COLO668 (cell line): ENCODE results near the gene FMN1.
"Not testable (repeated sequence)": the region's sequence is repeated elsewhere in the genome, so short reads cannot be mapped to it uniquely, and the experiment has no call there.

Experiments used
- DNase-seq: peaks from one replicate; lab custom pipeline; 2025; ENCODE audit not compliant: unreplicated experiment; lab: John Stamatoyannopoulos, UW

Gene FMN1

DNA sequence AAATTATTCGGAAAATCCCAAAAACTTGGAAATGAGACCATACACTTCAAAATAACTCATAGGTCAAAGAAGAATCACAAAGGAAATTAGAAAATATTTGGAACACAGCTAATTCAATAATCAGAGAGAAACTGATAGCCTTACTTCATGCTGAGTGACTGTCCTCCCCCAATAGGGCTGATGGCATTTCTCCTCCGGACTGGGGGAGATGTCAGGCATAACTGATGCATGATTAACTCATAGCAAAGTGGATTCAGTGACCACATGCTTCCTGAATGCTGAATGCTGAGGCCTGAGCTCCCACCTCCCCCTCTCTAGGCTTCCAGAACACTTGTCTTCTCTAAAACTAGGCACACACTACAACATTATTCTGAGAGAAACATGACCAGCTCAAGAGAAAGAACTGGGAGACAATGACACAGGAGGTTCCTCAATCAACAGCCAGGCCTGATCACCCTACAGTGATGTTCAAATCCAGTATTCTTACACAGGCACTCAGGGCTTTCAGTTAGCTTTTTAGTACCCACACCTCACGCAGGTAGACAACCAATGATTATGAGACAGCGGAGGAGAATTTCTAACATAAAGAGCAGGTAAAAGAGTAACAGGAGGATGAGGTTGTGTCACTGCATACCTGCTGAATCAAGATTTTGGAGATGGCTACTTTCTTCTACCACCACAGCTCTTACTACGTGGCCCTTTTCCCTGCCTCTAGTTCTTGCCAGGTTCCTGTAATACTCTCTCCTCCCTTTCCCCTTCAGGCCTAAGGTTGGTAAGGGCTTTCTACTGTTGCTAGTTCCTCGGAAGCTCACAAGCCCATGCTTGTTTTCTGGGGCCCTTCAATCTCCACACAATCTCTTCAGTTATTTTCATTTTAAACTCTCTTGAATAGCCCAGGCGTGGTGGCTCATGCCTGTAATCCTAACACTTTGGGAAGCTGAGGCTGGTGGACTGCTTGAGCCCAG lies 96.1 kb downstream of the FMN1 start:
- no peak for DNase-seq

DNA sequence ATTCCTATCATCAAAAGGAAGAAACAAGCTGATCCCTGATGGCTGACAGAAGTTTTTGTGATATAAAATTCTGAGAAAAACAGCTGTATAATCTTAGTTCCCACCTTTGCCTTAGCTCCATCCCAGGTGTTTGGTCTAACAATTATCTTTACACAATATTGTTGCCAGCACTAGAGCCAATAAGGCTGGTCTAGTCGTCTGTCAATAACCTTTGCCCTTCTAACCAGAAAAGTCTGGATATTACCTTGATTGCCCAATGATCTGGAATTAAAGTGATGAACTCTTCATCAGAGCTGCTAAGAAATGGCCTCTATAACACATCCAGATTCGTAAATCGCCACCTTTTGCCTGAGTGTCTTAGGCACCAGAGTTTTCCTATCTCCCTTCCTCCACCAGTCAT lies 98.4 kb downstream of the FMN1 start:
- DNase-seq = no peak

DNA sequence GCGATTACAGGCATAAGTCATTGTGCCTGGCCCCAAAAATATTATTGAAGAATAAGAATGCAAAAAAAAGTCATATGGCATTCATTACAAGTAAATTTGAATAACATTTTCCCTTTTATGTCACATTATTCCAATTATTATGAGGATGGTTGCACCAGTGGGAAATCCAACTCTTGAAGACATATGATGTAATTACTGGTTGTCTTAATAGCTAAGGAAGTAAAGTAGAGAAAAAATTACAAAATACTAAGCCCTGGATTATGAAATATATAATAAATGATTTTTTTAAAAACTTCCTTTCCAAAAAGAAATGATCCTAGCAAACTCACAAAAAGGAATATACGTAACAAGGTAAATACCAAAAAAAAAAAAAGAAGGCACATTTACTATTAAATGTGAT lies 98.9 kb downstream of the FMN1 start:
- DNase-seq = no peak

DNA sequence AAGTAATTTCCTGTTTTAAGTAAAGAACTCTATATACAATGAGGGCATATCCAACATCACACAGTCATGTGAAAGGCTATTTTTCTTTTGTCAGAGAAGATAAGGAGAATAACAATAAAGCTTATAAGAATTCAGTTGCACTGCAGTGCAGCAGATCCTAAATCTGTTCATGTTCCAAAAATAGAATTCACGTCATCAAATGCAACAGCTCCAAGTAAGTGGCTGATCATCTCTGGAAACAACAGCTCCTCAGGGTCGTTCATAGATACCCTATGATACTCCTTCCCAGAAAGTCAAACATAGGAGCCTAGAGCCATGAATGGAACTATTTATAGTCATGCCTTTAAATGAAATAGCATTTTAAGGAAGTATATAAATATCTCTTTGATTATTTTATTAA lies 100.2 kb downstream of the FMN1 start:
- DNase-seq = no peak

DNA sequence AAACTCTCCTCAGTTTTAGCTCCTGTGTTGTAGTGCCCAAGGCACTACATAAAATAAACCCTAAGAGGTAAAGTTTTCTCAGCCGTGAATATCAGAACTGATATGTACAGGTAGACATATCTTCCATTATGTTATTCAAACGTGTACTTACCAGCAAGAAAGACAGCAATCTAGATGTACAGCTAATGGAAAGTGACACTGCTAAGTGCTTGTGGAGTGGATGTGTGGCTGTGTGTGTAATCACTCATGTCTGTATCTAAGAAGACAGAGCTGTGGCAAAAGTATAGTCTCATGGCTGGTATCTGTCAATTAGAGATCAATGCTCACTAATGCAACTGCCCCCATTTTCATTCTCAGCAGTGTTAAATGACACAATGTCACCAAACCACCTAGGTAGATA lies 101.3 kb downstream of the FMN1 start:
- no peak for DNase-seq

DNA sequence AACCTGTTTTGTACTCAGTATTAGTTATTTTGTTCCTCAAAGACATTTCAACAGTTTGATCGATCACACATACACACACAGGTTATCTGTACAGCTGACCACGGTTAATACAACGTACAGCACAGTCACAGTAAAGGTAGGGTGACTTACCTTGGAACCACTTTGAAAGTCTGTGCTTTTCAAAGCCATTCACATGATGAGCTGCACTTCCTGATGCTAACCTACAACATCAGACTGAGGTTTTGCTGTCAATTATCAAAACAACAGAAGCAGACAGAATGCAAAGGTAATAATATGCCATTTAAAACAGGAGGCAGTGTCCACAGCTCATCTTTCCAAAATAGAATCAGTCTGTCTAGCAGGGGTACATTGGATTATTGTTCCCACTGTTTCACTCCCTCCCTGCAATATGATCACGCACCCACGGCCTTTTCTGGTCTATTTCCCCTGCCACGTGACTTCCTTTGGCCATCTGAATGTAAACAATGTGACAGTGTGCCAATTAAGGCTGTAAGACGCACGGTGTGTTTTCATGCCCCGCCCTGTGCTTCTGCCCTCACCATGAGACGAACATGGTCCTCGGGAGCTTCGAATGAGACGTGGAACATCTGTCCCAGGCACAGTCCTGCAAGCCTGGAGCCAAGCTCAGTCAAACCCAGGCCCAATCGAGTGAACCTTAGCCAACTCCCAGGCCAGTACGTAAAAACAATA lies 102.4 kb downstream of the FMN1 start:
- DNase-seq = peak; percentile 27

DNA sequence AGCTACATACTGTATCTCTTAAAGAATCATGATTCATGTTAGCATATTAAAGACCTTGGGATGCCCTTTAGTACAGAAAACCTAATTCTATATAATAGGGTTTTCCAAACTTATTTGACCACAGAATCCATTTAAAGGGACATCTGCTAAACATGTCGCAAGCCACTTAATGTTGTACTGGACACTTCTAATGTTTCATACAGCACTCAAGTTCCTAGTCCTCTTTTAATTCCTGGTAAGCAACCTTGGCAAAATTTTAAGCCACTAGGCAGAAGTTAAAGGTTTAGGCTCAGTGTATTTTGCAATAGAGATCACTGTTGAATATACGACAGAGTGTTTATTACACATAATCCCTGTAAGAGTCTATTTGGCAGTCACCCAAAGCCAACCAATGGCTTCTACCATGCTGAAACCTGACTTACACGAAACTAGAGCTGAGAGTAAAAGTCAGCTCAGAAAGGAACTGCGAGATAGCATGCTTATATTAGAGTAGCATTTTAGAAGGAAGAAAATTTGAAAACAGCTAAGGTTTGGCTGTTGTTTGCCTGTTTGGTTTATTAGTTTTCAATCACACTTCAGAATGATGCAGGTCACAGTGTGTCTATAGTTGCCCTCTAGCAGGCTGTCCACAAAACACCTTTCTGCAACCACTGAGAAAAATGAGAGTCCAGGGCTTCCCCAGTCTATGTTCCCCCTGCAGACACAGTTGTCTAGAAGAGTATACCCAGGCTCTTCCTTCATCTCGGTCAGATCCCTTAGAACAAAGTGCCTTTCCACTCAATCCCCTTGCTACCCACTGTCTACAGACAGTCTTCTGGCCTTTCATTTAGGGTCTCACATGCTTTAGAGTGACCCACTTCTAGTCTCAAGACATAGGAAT lies 104.4 kb downstream of the FMN1 start:
- DNase-seq = peak; percentile 6

DNA sequence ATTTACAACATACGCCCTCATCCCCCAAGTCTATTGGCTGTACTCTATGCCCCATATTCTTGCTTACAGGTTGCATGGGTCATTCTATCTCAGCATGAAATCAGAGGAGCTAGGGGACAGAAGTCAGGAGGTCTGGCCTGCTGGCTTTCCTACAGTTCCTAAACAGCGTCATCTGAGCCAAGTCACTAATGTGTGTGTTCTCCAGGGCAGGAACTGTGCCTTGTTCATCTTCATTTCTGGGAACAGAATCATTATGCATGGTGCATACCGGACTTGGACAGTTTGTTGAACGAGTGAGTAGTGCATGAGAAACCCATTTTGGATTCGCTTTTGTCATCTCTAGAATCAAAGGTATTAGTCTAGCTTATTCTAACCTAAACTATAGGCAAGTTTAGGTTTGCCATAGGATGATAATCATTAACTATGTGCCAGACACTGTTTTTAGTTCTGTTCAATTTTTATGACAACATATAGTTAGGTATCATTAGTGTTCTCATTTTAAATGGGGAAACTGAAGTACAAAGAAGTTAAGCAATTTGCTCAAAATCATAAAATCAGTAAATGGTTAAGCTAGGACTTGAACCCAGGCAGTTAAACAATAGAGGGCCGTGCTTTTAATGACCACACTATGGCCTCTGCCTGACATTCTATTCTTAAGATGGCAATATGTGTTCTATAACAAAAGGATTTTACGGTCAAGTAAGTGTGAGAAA lies 105.2 kb downstream of the FMN1 start:
- DNase-seq = no peak

DNA sequence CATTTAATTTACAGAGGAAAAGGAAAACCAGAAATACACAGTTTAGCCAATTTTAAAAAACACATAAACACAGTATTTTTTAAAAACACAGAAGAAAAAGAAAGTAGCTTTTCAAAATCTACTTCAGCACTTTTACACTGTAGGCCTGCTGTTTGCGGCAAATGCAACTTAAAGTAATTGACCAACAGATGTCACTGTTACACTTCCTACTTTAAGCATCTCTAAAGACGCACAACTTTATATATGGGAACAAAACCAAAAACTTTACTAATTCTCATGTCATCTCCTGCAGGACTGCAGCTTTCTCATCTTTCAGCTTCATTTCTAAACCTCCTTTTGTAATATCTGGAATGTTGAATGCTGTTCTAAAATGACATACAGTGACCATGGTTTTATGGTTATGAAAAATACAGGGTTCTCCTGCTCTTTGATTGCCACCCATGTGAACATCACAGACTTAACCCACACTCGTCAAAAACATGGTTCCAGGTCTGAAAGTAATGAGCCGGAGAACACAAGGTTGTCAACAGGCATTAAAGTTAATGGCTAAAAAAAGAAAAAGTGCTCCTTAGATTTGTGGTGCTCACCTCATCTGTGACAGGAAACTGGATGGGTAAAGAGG lies 107.9 kb downstream of the FMN1 start:
- no peak for DNase-seq

DNA sequence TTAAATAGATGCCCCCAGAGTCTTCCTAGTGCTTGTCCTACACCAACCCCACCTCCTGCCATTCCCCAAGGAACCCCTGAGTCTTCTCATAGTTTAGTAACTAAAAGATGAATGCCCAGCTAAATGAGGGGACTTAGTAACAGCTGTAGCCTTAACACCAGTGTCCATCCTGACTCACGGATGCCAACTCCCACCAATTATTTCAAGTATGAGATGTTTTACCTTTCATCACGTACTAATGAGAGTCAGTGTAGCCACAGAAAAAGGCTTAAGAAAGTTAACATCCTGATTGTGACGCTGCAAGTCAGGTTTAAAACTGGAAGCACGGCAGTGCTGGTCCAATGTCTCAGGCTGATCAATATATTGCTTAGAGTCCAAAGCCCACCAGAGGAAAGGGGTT lies 109.9 kb downstream of the FMN1 start:
- no peak for DNase-seq

DNA sequence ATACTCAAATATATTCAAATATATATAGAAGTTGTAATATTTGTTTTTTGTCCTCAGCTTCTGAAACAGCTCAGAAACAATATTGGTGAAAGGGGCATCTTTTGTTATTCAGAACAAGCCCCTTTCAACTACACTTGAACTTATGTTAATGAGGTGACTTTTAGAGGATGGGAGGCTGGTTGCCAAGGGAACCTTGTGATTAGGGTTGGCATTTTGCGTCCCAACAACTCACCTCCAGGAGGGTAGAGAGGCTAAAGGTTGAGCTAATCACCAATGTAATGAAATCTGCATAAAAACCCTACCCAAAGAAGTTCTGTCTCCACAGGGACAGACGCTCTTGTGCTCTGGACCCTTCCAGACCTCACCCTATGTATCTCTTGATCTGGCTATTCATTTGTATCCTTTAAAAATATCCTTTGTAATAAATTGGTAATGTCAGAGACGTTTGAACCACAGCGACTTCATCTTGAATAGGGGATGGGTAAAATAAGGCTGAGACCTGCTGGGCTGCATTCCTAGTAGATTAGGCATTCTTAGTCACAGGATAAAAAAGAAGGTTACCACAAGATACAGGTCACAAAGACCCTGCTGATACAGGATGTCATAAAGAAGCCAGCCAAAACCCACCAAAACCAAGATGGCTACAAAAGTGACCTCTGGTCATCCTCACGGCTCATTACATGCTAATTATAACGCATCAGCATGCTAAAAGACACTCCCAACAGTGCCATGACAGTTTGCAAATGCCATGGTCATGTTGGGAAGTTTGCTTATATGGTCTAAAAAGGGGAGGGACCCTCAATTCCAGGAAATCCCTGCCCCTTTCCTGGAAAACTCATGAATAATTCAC lies 111.1 kb downstream of the FMN1 start:
- DNase-seq = no peak

DNA sequence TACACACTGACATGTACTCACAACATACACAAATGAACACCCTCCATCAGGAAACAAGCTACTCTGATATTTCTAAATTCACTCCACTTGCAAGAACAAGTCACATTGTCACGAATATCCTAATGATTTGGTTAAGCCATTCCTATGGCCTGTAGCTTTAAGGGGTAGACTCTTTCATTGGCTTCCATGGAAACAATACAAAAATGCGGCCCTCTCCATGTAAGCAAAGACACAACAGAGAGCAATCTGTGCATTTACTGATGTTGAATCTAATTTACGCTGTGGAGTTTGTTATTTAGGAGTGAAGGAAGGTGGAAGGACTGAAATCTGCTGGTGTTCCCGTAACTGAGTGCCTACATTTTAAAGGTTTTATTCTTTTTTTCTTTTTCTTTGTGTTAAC lies 114.5 kb downstream of the FMN1 start:
- no peak for DNase-seq

DNA sequence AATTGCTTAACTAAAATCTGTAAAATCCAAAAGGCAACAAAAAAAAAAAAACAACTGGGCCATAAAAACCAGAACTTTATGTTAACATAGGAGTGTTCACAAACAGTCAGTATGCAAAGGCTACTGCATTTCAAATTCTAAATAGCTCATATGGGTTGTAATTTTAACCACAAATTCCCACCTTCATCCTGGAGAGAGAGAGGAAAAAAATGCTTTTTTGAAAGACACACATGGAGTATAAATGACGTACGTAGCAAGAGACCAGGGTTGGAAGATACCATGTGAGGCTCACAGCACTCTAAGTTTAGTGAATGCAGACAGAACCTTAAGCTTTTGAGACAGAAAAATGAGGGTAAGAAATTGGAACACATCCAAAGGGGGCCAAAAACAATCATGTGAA lies 115.9 kb downstream of the FMN1 start:
- no peak for DNase-seq

DNA sequence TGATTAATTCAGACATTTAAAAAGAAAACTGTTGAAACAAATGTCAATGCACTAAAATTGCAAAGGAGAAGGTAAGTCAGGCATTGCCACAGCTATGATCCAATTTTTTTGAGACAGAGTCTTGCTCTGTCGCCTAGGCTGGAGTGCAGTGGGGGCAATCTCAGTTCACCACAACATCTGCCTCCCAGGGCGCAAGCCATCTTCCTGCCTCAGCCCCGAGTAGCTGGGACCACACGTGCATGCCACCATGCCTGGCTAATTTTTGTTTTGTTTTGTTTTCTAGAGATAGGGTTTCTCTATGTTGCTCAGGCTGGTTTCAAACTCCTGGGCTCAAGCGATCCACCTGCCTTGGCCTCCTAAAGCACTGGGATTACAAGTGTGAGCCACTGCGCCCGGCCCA lies 117.6 kb downstream of the FMN1 start:
- no peak for DNase-seq

DNA sequence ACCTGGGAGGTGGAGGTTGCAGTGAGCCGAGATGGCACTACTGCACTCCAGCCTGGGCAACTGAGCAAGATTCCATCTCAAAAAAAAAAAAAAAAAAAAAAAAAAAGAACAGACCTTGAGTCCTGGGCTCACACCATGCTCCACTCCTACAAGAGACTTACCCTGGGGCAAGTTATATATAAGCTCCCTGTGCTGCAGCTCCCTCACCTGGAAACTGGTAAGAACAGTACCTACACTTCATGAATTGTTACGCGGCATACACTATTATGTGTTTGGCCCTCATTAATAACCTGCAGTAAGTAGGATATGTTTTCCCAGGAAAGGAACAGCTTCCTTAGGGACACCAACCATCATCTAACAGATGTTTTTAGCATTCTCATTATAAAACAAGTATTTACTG lies 119.6 kb downstream of the FMN1 start:
- DNase-seq = peak; percentile 30

DNA sequence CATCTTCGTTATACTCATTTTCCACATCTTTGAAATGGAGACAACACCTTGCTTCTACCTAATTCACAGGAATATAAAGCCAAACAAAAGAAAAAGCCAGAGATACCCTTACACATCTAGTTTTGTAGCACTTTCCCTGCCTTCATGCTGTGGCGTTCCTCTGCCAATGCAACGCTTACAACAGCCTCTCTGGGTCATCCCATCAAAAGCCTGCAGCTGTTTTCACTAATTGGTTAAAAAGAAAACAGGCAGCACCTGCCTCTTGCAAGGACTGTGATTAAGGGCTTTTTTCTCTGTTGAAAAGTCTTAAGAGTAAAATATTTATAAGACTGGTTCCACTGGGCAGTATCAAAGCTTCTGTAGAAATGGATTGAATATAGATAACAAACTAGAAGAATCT lies 120.3 kb downstream of the FMN1 start:
- DNase-seq = no peak

DNA sequence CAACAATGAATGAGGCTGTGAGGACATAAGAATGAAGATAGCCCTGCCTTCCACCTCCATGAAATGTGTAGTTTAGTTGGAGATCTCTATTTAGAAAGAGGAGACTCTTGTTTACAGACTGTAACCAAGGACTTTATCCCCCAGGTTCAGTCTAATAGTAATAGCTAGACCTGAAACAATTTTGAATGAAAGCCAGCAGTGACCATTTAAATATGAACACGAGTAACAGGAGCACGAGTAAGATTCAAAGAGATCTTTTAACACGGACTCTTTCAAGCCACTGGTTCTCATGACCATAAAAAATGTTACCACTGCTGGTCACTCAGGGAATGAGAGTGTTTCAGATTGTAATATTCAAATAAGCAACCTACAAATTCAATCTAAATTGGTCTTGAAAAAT lies 123.1 kb downstream of the FMN1 start:
- no peak for DNase-seq

DNA sequence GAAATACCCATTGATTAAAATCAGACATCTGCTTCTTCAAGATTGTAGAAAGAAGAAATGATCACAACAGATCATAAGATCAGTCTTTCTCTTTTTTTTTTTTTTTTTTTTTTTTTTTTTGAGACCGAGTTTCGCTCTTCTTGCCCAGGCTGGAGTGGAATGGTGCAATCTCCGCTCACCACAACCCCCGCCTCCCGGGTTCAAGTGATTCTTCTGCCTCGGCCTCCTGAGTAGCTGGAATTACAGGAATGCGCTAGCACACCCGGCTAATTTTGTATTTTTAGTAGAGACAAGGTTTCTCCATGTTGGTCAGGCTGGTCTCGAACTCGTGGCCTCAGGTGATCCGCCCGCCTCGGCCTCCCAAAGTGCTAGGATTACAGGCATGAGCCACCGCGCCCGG lies 124.6 kb downstream of the FMN1 start:
- not testable (repeated sequence) for DNase-seq

DNA sequence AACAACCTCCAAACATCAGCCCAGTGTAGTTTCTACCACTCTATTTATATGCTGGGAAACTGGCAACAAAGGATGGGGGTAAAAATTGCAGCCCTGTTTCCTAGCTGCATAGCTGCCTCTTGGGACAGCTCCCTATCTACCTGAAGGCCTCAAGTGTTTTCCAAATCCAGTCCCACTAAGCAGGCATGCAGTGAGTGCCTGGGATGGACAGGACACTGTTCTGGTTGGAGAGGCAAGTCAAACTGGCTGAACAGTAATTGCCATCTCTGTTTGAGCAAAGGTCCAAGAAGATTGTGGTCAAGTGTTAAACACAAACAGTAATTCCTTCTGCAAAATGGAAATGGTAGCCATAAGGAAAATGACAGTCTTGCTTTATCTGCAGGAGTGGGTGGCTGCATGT lies 125.4 kb downstream of the FMN1 start:
- no peak for DNase-seq
